HepG2 (cell line): ENCODE results near the gene PEAR1. TPM values are rescaled to one million over a fixed set of nuclear protein-coding genes. Genes with fewer than 3 reads are reported as not detected.

Experiments used
- ATAC-seq: fragments of 200-7000 bp; cut with Tn5 transposase; 3 replicates; pipeline ENCODE4 v1.9.1; 2020; ENCODE audit warnings: mild to moderate bottlenecking, moderate library complexity
- BruUV-seq: library from RNA; stranded (reverse); fragments of 400-500 nt; replicated peaks from 2 replicates; lab custom pipeline; 2021; lab: Mats Ljungman, UMichigan
- CTCF ChIA-PET: fragments of 300-600 bp; formaldehyde crosslinking; extraction: SDS; loops from one replicate; lab custom pipeline; 2021; ENCODE audit warnings: low total read pairs, inconsistent platforms, low intra/inter-chr PET ratio; lab: Yijun Ruan, JAX
- POLR2A ChIA-PET: fragments of 350-600 bp; sonication (Branson Sonifier 250); formaldehyde crosslinking; loops from one replicate; lab custom pipeline; 2020; ENCODE audit warnings: antibody characterized with exemption, inconsistent platforms; lab: Yijun Ruan, JAX
- DNase-seq: peaks from one replicate; pipeline ENCODE4 v3.0.0-alpha.2; 2015; ENCODE audit warnings: low spot score
- FAIRE-seq: peaks from 3 replicates; lab custom pipeline; 2011; peaks lifted over from hg19 to GRCh38; lab: Jason Lieb, UNC
- H2AFZ ChIP-seq: one replicate; pipeline ENCODE4 v1.6.1; 2011; ENCODE audit warnings: low read length, inconsistent platforms
- H3K27ac ChIP-seq: fragments of 300-600 bp; 3 replicates; pipeline ENCODE4 v1.8.0; 2011; ENCODE audit warnings: mixed run types, mild to moderate bottlenecking, mixed read lengths, low read length, inconsistent platforms; ENCODE audit not compliant: insufficient read depth; ENCODE audit errors: extremely low read length
- H3K27me3 ChIP-seq, 2 experiments: fragments of 200-600 bp in 1 of 2; 2 replicates in 1 of 2; 3 replicates in 1 of 2; pipeline versions ENCODE4 v1.6.0 to v1.8.0; 2011; ENCODE audit warnings: low read length in 2 of 2, mild to moderate bottlenecking in 2 of 2, moderate library complexity in 2 of 2, inconsistent platforms in 1 of 2; ENCODE audit not compliant: insufficient read depth in 2 of 2, control insufficient read depth in 1 of 2
- H3K36me3 ChIP-seq, 2 experiments: fragments of 200-600 bp in 1 of 2; replicated peaks in 1 of 2; 2 replicates in 1 of 2; 3 replicates in 1 of 2; pipeline versions ENCODE4 v1.5.1 to v1.8.0; 2011; ENCODE audit warnings: low read length in 2 of 2, inconsistent platforms in 1 of 2; ENCODE audit not compliant: insufficient read depth in 2 of 2, control insufficient read depth in 1 of 2
- H3K4me1 ChIP-seq: 2 replicates; pipeline ENCODE4 v1.5.1; 2012; ENCODE audit warnings: low read length, inconsistent platforms; ENCODE audit not compliant: insufficient read depth
- H3K4me2 ChIP-seq: 2 replicates; pipeline ENCODE4 v1.6.0; 2011; ENCODE audit warnings: low read depth, low read length, inconsistent platforms
- H3K4me3 ChIP-seq, 3 experiments: fragments of 200-600 bp in 1 of 3; sonication (generic), shearing (Covaris generic) in 1 of 3; replicated peaks in 1 of 3; 2 replicates each; pipeline ENCODE4 v1.5.1; 2011 to 2016; ENCODE audit warnings: low read length in 3 of 3, inconsistent platforms in 2 of 3, low read depth in 2 of 3, mild to moderate bottlenecking in 2 of 3, control low read depth in 1 of 3, mixed read lengths in 1 of 3; ENCODE audit not compliant: insufficient read depth in 1 of 3
- H3K79me2 ChIP-seq: one replicate; pipeline ENCODE4 v1.6.1; 2011; ENCODE audit warnings: low read length, inconsistent platforms; ENCODE audit not compliant: insufficient read depth
- H3K9ac ChIP-seq: 2 replicates; pipeline ENCODE4 v1.6.0; 2011; ENCODE audit warnings: mild to moderate bottlenecking, low read depth, low read length, inconsistent platforms; ENCODE audit not compliant: insufficient read depth
- H3K9me3 ChIP-seq: 2 replicates; pipeline ENCODE4 v1.5.1; 2012; ENCODE audit warnings: mild to moderate bottlenecking, low read length
- H4K20me1 ChIP-seq: 2 replicates; pipeline ENCODE4 v1.6.0; 2011; ENCODE audit warnings: inconsistent platforms, mild to moderate bottlenecking, low read length, moderate library complexity; ENCODE audit not compliant: insufficient read depth
- BCL6 ChIP-seq: IDR thresholded peaks from 2 replicates; pipeline ENCODE4 v1.6.1; 2016; ENCODE audit warnings: missing genetic modification reagents, missing compliant biosample characterization
- CTCF ChIP-seq: sonication (generic); formaldehyde crosslinking; IDR thresholded peaks from 2 replicates; pipeline ENCODE4 v1.5.0; 2020; ENCODE audit warnings: mild to moderate bottlenecking, missing genetic modification reagents, moderate library complexity
- GATA4 ChIP-seq: sonication (generic); IDR thresholded peaks from 2 replicates; pipeline ENCODE4 v1.6.1; 2016; ENCODE audit warnings: antibody characterized with exemption, low read depth, borderline replicate concordance
- GLI4 ChIP-seq: sonication (generic); formaldehyde crosslinking; IDR thresholded peaks from 2 replicates; pipeline ENCODE4 v1.5.1; 2020; ENCODE audit warnings: missing genetic modification reagents, mild to moderate bottlenecking, moderate library complexity, borderline replicate concordance
- HDAC6 ChIP-seq: fragments of 200-600 bp; sonication (generic); IDR thresholded peaks from 2 replicates; pipeline ENCODE4 v1.7.0; 2017; ENCODE audit warnings: mild to moderate bottlenecking, antibody characterized with exemption, low read length, low read depth
- IRX3 ChIP-seq: sonication (generic); formaldehyde crosslinking; IDR thresholded peaks from 2 replicates; pipeline ENCODE4 v1.8.1; 2023; ENCODE audit warnings: mild to moderate bottlenecking, low read depth, missing genetic modification reagents, borderline replicate concordance
- NFE2L2 ChIP-seq: fragments of 150-350 bp; IDR thresholded peaks from 2 replicates; pipeline ENCODE4 v1.6.1; 2014; ENCODE audit warnings: low read length
- NR2F1 ChIP-seq, 2 experiments: fragments of 450-650 bp in 1 of 2; formaldehyde crosslinking in 1 of 2; IDR thresholded peaks; 2 replicates each; pipeline versions ENCODE4 v1.5.0 to v1.6.1; 2016 to 2020; ENCODE audit warnings: mild to moderate bottlenecking in 1 of 2, missing compliant biosample characterization in 1 of 2, missing genetic modification reagents in 1 of 2, moderate library complexity in 1 of 2
- PCBP2 ChIP-seq: fragments of 200-400 bp; formaldehyde crosslinking; optimal IDR thresholded peaks from 2 replicates; pipeline ENCODE3; 2018; ENCODE audit warnings: low read length, low read depth; ENCODE audit not compliant: poor library complexity, severe bottlenecking
- PHF20 ChIP-seq: sonication (generic); formaldehyde crosslinking; IDR thresholded peaks from 2 replicates; pipeline ENCODE4 v1.5.0; 2020; ENCODE audit warnings: mild to moderate bottlenecking, missing genetic modification reagents
- PTBP1 ChIP-seq: fragments of 200-400 bp; formaldehyde crosslinking; IDR thresholded peaks from 2 replicates; pipeline ENCODE4 v1.6.1; 2018; ENCODE audit warnings: low read length, low read depth; ENCODE audit not compliant: poor library complexity, severe bottlenecking
- SIX1 ChIP-seq: sonication (generic); formaldehyde crosslinking; IDR thresholded peaks from 2 replicates; pipeline ENCODE4 v1.4.0; 2020; ENCODE audit warnings: missing genetic modification reagents, borderline replicate concordance
- TFE3 ChIP-seq: IDR thresholded peaks from 2 replicates; pipeline ENCODE4 v1.6.1; 2016
- U2AF2 ChIP-seq: fragments of 200-400 bp; formaldehyde crosslinking; IDR thresholded peaks from 2 replicates; pipeline ENCODE4 v1.6.1; 2017; ENCODE audit warnings: low read depth, mild to moderate bottlenecking, low read length
- ZNF18 ChIP-seq: sonication (generic); formaldehyde crosslinking; IDR thresholded peaks from 2 replicates; pipeline ENCODE4 v1.8.0; 2022; ENCODE audit warnings: mild to moderate bottlenecking, missing genetic modification reagents; ENCODE audit not compliant: insufficient replicate concordance
- ZNF510 ChIP-seq: sonication (generic); formaldehyde crosslinking; IDR thresholded peaks from 2 replicates; pipeline ENCODE4 v1.4.0; 2020; ENCODE audit warnings: low read depth, mild to moderate bottlenecking, missing genetic modification reagents
- ZNF773 ChIP-seq: sonication (generic); formaldehyde crosslinking; IDR thresholded peaks from 2 replicates; pipeline ENCODE4 v1.4.0; 2020; ENCODE audit warnings: missing genetic modification reagents, borderline replicate concordance
- ZNF777 ChIP-seq: sonication (generic); formaldehyde crosslinking; IDR thresholded peaks from 2 replicates; pipeline ENCODE4 v1.4.0; 2020; ENCODE audit warnings: missing genetic modification reagents
- WGBS: methylation state at CpG from one replicate; pipeline ENCODE4 v1.1.6; 2017; ENCODE audit warnings: low lambda C conversion rate; 5-methylcytosine and 5-hydroxymethylcytosine counted together
- in situ Hi-C: cut with HindIII; loops from 2 replicates; pipeline ENCODE4 v1.10.0; 2017; ENCODE audit warnings: low pct_unique_long_range_greater_than_20kb; ENCODE audit not compliant: extremely low pct_ligation_motif_present
- intact Hi-C: fragments of 100-400 bp; cut with micrococcal nuclease; formaldehyde crosslinking; loops from one replicate; pipeline ENCODE4 v1.10.0; 2022; ENCODE audit not compliant: unreplicated experiment
- polyA plus RNA-seq, 8 experiments: library from polyadenylated mRNA; depleted of rRNA in 3 of 8; stranded (reverse) in 7 of 8; unstranded in 1 of 8; fragments of >200 nt; fragmentation: Illumina TruSeq in 4 of 8; extraction: Trizol in 4 of 8; gene quantifications; 2 replicates each; pipeline versions ENCODE4 v1.2.1 to v1.2.3, GENCODE V29; 2011 to 2016; ENCODE audit warnings: low read depth in 4 of 8, missing spikeins in 1 of 8, mixed read lengths in 1 of 8; ENCODE audit not compliant: insufficient read depth in 1 of 8
- total RNA-seq, 5 experiments: library from RNA; depleted of rRNA; stranded (reverse); fragments of >200 nt; fragmentation: Illumina TruSeq; extraction: Trizol; gene quantifications; 2 replicates each; pipeline ENCODE4 v1.2.3, GENCODE V29; 2016; ENCODE audit warnings: low read depth in 1 of 5

PEAR1 gene
- total and polyA plus RNA-seq, 2 of the 13 experiments (the other 11 are each of a cell fraction or from before 2014, with no cell fraction given): 0.27 to 0.41 TPM

GRCh38 chr1:156868341-156868740 is 25.2 kb upstream of the PEAR1 start (continued):
- TF ChIP-seq ZNF18 (CRISPR knock-in tag) (no peak), CTCF (CRISPR knock-in tag) (peak; percentile 35), TFE3 (CRISPR knock-in tag) (no peak)

GRCh38 chr1:156869455-156869854 is 24.1 kb upstream of the PEAR1 start:
- DNase-seq: no peak
- Histone ChIP-seq H4K20me1 (no peaks in the 10 kb centered on the region), H3K9ac (no peak overlapping the region), H3K36me3 (no peaks in the 10 kb centered on the region), H3K79me2 (no peaks in the 10 kb centered on the region), H3K9me3 (no peaks in the 10 kb centered on the region), H3K4me3 (no peak overlapping the region), H2AFZ (no peak overlapping the region), H3K27me3 (peaks cover 6 to 58% of the 10 kb centered on the region in 2 experiments; a peak in 4 of 5 replicates), H3K4me2 (no peak overlapping the region), H3K27ac (no peak overlapping the region), H3K4me1 (no peaks in the 10 kb centered on the region)
- FAIRE-seq: no peak
- intact Hi-C loops: loop anchor here (10.0 kb wide), 1 partner anchor 75 kb away; no protein-coding TSS in a partner anchor
- no peak for ATAC-seq
- no TSS peak for BruUV-seq
- in situ Hi-C loops: loop anchor here (10.0 kb wide), 1 partner anchor 175 kb away; no protein-coding TSS in a partner anchor
- 6% methylated on average over 7 of the region's 9 CpGs for WGBS
- POLR2A ChIA-PET: no interaction called here
- CTCF ChIA-PET: no interaction called here
- TF ChIP-seq GLI4 (no peak), HDAC6 (no peak), PCBP2 (no peak), U2AF2 (no peak), BCL6 (CRISPR knock-in tag) (no peak), PTBP1 (no peak), PHF20 (no peak), GATA4 (no peak), IRX3 (no peak), ZNF510 (CRISPR knock-in tag) (no peak), SIX1 (no peak), NFE2L2 (no peak), NR2F1 (CRISPR knock-in tag; IDR thresholded peaks at IDR 0.05) (no peak), ZNF773 (CRISPR knock-in tag) (no peak), ZNF777 (no peak)
